ENCODE measurements around the gene FKBP8. TPM values are rescaled to one million over a fixed set of nuclear protein-coding genes. Genes with fewer than 3 reads are reported as not detected.
"Not testable (repeated sequence)": the region's sequence is repeated elsewhere in the genome, so short reads cannot be mapped to it uniquely, and the experiment has no call there.

The FKBP8 gene
- total RNA-seq, 2 experiments from 2014 or later = 232 to 236 TPM

DNA sequence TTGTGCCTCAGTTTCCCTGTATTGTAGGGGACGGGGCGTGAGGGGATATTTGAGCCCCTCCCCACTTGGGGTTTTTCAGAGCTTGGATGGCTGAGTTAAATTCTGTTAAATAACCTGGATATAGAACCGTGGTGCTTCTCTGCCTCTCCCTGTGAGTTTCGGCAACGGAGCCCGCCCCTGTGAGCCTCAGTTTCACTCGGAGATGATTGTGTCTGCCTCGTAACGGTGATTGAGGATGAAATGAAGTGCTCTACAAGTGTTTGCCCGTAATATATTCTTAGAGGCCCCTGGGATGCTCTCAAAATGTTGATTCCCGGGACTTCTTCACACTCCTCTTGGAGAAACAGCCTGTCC lies 14.8 kb upstream of the FKBP8 start:
- H3K4me1 Mint-ChIP-seq (ENCODE audit: low read depth) = peaks cover 13% of the 10 kb centered on the region
- CTCF ChIA-PET = interaction anchor here (0.6 to 2.3 kb wide), 11 partner anchors 14 to 170 kb away, joined by 3 to 22 read pairs (median 4); partner anchors contain the start of genes FKBP8, REX1BD and UBA52
- H3K4me3 Mint-ChIP-seq = peak overlapping the region; percentile 86
- H3K27me3 Mint-ChIP-seq = no peaks in the 10 kb centered on the region
- peak; percentile 29 for DNase-seq
- H3K9me3 Mint-ChIP-seq = no peaks in the 10 kb centered on the region
- peak overlapping the region; percentile 94 for H3K27ac Mint-ChIP-seq
- POLR2A ChIA-PET = interaction anchor here (1.0 to 3.7 kb wide), 7 partner anchors 13 to 362 kb away, joined by 3 to 24 read pairs (median 14); partner anchors contain the start of genes ELL, FKBP8, REX1BD and UBA52
- intact Hi-C loops (cut with micrococcal nuclease) = no loop called here
- peaks cover 17% of the 10 kb centered on the region for H3K36me3 Mint-ChIP-seq

GRCh38 chr19:18557411-18558201 lies 14.2 kb upstream of the FKBP8 start, which contains the start of gene KXD1:
KXD1 (plus strand) TSS chr19:18557870; CDS start chr19:18562057, 4,187 bp downstream.
- H3K27ac Mint-ChIP-seq = peak within 1 kb of the TSS; percentile 94
- peaks cover 12% of the 10 kb centered on the region for H3K36me3 Mint-ChIP-seq
- ChIA-PET CTCF (interaction anchor here (0.6 to 2.3 kb wide), 14 partner anchors 13 to 169 kb away, joined by 3 to 22 read pairs (median 4); partner anchors contain the start of genes FKBP8, REX1BD and UBA52), POLR2A (interaction anchor here (0.6 to 3.7 kb wide), 9 partner anchors 11 to 363 kb away, joined by 3 to 24 read pairs (median 3); partner anchors contain the start of genes ELL, FKBP8, REX1BD and UBA52)
- peaks cover 13% of the 10 kb centered on the region for H3K4me1 Mint-ChIP-seq (ENCODE audit: low read depth)
- peak; percentile 99 for DNase-seq
- H3K9me3 Mint-ChIP-seq = no peaks in the 10 kb centered on the region
- H3K27me3 Mint-ChIP-seq = no peaks in the 10 kb centered on the region
- peak within 1 kb of the TSS; percentile 86 for H3K4me3 Mint-ChIP-seq
- intact Hi-C loops (cut with micrococcal nuclease) = loop anchor here (1.0 kb wide), 4 partner anchors 13 to 79 kb away; partner anchors contain the start of genes ELL and UBA52

- Mint-ChIP-seq H3K4me1 (ENCODE audit: low read depth) (no peaks in the 10 kb centered on the region), H3K27me3 (no peaks in the 10 kb centered on the region), H3K27ac (no peak overlapping the region), H3K9me3 (no peaks in the 10 kb centered on the region), H3K4me3 (no peak overlapping the region), H3K36me3 (no peaks in the 10 kb centered on the region)
- intact Hi-C loops (cut with micrococcal nuclease) = no loop called here
- POLR2A ChIA-PET = interaction anchor here (0.6 kb wide), 1 partner anchor 271 kb away, joined by 3 read pairs; no protein-coding TSS in a partner anchor
- CTCF ChIA-PET = interaction anchor here (0.6 to 1.2 kb wide), 2 partner anchors 37 to 89 kb away, joined by 3 to 4 read pairs; partner anchors contain the start of gene REX1BD
- no peak for DNase-seq
These were observed 8.3 kb upstream of the FKBP8 start for GRCh38 chr19:18551631-18552030.

DNA sequence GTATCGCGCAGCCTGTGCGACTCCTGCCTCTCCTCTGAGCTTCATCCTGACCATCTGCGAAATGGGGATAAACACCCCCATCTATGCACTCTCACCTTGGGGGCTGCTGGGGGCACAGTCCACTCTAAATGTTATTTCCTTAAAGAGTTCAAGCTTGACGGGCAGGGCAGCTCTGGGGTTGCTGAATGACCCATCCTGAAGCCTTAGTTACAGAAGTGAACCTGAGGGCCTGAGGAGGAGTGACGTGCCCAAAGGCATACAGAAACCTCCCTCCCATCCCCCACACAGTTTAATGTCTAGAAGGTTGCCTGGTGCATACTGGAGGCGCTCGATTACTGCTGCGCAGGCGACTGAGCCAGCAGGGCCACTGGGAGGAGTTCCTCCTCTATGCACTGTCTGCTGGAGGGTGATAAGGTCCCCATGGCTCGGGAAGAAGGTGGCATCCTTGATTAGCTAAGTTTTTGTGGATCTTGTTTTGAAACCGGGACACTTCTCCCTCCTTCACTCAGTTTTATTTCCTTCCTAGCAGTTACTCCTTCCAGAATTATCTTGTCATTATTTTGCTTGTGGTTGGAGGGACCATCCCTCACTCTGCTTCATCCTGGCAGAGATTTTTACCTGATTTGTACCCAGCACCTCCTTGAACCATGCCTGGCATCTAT lies 572 bp upstream of the FKBP8 start:
- ChIA-PET POLR2A (interaction anchor here (0.5 to 2.7 kb wide), 8 partner anchors 9 to 139 kb away, joined by 3 to 14 read pairs (median 4); partner anchors contain the start of genes CRTC1, ELL, KXD1 and REX1BD), CTCF (interaction anchor here (0.7 to 1.9 kb wide), 9 partner anchors 10 to 303 kb away, joined by 3 to 22 read pairs (median 4); partner anchors contain the start of genes ELL, KXD1, REX1BD and UBA52)
- Mint-ChIP-seq H3K4me3 (peak overlapping the region; percentile 89), H3K27me3 (no peaks in the 10 kb centered on the region), H3K36me3 (peaks cover 10% of the 10 kb centered on the region), H3K9me3 (no peaks in the 10 kb centered on the region), H3K4me1 (ENCODE audit: low read depth) (peaks cover 23% of the 10 kb centered on the region), H3K27ac (peak overlapping the region; percentile 98)
- intact Hi-C loops (cut with micrococcal nuclease) = loop anchor here (1.0 to 5.0 kb wide), 6 partner anchors 13 to 102 kb away; partner anchors contain the start of genes ELL, KXD1, REX1BD and UBA52
- peak; percentile 89 for DNase-seq

GRCh38 chr19:18541992-18542940 lies 1.1 kb downstream of the FKBP8 start:
- H3K9me3 Mint-ChIP-seq = no peaks in the 10 kb centered on the region
- peak overlapping the region; percentile 88 for H3K4me3 Mint-ChIP-seq
- ChIA-PET POLR2A (interaction anchor here (0.6 to 2.7 kb wide), 4 partner anchors 11 to 29 kb away, joined by 3 to 14 read pairs (median 3); partner anchors contain the start of genes KXD1 and UBA52), CTCF (interaction anchor here (0.7 to 1.0 kb wide), 2 partner anchors 32 to 47 kb away, joined by 3 read pairs; no protein-coding TSS in a partner anchor)
- H3K4me1 Mint-ChIP-seq (ENCODE audit: low read depth) = peaks cover 23% of the 10 kb centered on the region
- peak; percentile 23 for DNase-seq
- H3K27me3 Mint-ChIP-seq = no peaks in the 10 kb centered on the region
- peaks cover 18% of the 10 kb centered on the region for H3K36me3 Mint-ChIP-seq
- H3K27ac Mint-ChIP-seq = peak overlapping the region; percentile 84
- intact Hi-C loops (cut with micrococcal nuclease) = loop anchor here (5.0 kb wide), 2 partner anchors 45 to 100 kb away; partner anchors contain the start of gene REX1BD

DNA sequence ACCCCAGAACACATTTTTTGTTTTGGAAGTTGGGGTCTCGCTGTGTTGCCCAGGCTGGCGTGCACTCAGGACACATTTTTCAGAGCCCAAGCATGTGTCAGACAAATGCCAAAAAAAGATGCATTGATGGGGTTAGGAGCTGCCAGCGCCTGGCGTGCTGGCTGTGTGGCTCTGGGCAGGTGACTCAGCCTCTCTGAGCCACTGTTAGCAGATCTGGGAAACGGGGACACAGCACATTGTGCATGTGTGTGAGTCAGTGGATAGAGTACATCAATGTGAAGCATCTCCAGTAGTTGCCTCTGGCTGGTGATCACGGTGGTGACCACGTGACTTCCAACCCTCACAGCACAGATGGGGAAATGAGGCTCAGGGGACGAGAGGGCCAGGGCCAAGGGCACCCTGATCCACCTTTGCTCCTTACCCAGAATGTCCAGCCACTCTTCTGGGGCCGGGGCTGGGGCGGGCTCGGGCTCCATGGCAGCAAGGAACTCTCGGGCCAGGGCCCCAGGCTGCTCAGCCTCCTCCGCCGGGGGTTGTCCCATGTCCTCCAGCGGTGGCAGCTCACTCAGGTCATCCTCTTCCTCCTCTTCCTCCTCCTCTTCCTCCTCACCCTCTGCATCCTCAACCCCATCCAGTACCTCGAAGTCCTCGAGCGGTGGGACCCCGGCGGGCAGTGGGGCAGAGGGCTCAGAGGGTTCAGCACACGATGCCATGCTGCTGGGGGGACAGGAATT lies 1.9 kb downstream of the FKBP8 start:
- intact Hi-C loops (cut with micrococcal nuclease) = loop anchor here (5.0 kb wide), 2 partner anchors 46 to 99 kb away; partner anchors contain the start of gene REX1BD
- Mint-ChIP-seq H3K27ac (peak overlapping the region; percentile 18), H3K27me3 (no peaks in the 10 kb centered on the region), H3K4me1 (ENCODE audit: low read depth) (peaks cover 23% of the 10 kb centered on the region), H3K4me3 (no peak overlapping the region), H3K36me3 (peaks cover 20% of the 10 kb centered on the region), H3K9me3 (no peaks in the 10 kb centered on the region)
- DNase-seq = peak; percentile 48
- POLR2A ChIA-PET = interaction anchor here (0.6 to 1.2 kb wide), 2 partner anchors 10 to 21 kb away, joined by 3 read pairs; no protein-coding TSS in a partner anchor
- CTCF ChIA-PET = interaction anchor here (0.7 kb wide), 1 partner anchor 32 kb away, joined by 3 read pairs; no protein-coding TSS in a partner anchor

GRCh38 chr19:18540200-18540599 lies 3.2 kb downstream of the FKBP8 start:
- CTCF ChIA-PET, H3K27ac Mint-ChIP-seq: not testable (repeated sequence)
- POLR2A ChIA-PET = interaction anchor here (0.8 kb wide), 1 partner anchor 35 kb away, joined by 4 read pairs; no protein-coding TSS in a partner anchor

DNA sequence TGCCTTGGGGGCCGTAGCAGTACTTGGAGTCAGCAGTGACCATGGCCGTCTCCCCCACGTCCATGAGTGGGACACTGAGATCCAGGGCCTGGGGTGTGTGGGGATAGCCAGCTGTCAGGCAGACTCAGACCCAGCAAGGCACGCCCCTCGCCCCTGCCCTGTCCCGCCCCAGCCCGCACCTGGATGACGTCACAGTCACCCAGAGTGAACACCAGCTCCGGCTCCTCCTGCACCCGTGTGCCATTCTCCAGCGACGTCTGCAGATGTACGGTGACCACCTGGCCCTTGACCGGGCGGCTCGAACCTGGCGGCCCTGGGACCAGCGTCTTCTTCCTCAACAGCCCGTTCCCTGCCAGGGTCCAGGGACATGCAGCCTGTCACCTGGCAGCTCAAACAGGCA lies 4.0 kb downstream of the FKBP8 start:
- peaks cover 20% of the 10 kb centered on the region for H3K4me1 Mint-ChIP-seq (ENCODE audit: low read depth)
- DNase-seq = no peak
- ChIA-PET CTCF (no interaction called here), POLR2A (interaction anchor here (1.2 kb wide), 1 partner anchor 18 kb away, joined by 3 read pairs; the partner anchor contains the start of gene KXD1)
- no peak overlapping the region for H3K4me3 Mint-ChIP-seq
- no peak overlapping the region for H3K27ac Mint-ChIP-seq
- no peaks in the 10 kb centered on the region for H3K27me3 Mint-ChIP-seq
- intact Hi-C loops (cut with micrococcal nuclease) = no loop called here
- no peaks in the 10 kb centered on the region for H3K9me3 Mint-ChIP-seq
- H3K36me3 Mint-ChIP-seq = peaks cover 24% of the 10 kb centered on the region

More at GRCh38 chr19:18540200-18540599, 3.2 kb downstream of the FKBP8 start:
- peaks cover 22% of the 10 kb centered on the region for H3K36me3 Mint-ChIP-seq
- peaks cover 23% of the 10 kb centered on the region for H3K4me1 Mint-ChIP-seq (ENCODE audit: low read depth)
- not testable (repeated sequence) for H3K9me3 Mint-ChIP-seq, H3K27me3 Mint-ChIP-seq, H3K4me3 Mint-ChIP-seq, DNase-seq
- intact Hi-C loops (cut with micrococcal nuclease) = loop anchor here (5.0 kb wide), 2 partner anchors 47 to 98 kb away; partner anchors contain the start of gene REX1BD

DNA sequence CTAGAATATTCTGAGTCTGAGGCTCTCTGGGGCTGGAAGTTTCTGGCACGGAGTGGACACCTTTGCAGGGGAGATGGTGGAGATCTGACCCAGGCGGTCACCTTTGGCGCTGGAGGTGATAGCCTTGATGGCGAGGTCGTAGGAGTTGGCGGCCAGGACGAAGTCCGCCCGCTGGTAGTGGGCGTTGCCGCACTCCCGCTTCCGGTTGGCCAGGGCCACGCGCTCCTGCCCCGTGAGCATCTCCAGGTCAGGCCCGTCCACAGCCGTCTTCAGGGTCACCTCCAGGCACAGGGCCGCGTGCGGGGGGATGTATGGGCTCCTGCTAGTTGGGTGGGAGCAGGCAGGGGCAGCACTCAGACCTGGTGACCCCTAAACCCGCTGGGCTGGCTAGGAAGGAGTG lies 5.3 kb downstream of the FKBP8 start:
- intact Hi-C loops (cut with micrococcal nuclease) = no loop called here
- ChIA-PET POLR2A (no interaction called here), CTCF (no interaction called here)
- DNase-seq = no peak
- Mint-ChIP-seq H3K27ac (no peak overlapping the region), H3K27me3 (no peaks in the 10 kb centered on the region), H3K4me3 (no peak overlapping the region), H3K9me3 (no peaks in the 10 kb centered on the region), H3K4me1 (ENCODE audit: low read depth) (peaks cover 15% of the 10 kb centered on the region), H3K36me3 (peaks cover 25% of the 10 kb centered on the region)

GRCh38 chr19:18537431-18537830 lies 5.9 kb downstream of the FKBP8 start:
- POLR2A ChIA-PET = no interaction called here
- intact Hi-C loops (cut with micrococcal nuclease) = no loop called here
- no peak overlapping the region for H3K4me3 Mint-ChIP-seq
- CTCF ChIA-PET = no interaction called here
- H3K27me3 Mint-ChIP-seq = no peaks in the 10 kb centered on the region
- peaks cover 13% of the 10 kb centered on the region for H3K4me1 Mint-ChIP-seq (ENCODE audit: low read depth)
- no peak overlapping the region for H3K27ac Mint-ChIP-seq
- H3K9me3 Mint-ChIP-seq = no peaks in the 10 kb centered on the region
- DNase-seq = no peak
- peaks cover 29% of the 10 kb centered on the region for H3K36me3 Mint-ChIP-seq
